ENCODE measurements around the gene XPA.
"Not testable (repeated sequence)": the region's sequence is repeated elsewhere in the genome, so short reads cannot be mapped to it uniquely, and the experiment has no call there.

XPA gene

DNA sequence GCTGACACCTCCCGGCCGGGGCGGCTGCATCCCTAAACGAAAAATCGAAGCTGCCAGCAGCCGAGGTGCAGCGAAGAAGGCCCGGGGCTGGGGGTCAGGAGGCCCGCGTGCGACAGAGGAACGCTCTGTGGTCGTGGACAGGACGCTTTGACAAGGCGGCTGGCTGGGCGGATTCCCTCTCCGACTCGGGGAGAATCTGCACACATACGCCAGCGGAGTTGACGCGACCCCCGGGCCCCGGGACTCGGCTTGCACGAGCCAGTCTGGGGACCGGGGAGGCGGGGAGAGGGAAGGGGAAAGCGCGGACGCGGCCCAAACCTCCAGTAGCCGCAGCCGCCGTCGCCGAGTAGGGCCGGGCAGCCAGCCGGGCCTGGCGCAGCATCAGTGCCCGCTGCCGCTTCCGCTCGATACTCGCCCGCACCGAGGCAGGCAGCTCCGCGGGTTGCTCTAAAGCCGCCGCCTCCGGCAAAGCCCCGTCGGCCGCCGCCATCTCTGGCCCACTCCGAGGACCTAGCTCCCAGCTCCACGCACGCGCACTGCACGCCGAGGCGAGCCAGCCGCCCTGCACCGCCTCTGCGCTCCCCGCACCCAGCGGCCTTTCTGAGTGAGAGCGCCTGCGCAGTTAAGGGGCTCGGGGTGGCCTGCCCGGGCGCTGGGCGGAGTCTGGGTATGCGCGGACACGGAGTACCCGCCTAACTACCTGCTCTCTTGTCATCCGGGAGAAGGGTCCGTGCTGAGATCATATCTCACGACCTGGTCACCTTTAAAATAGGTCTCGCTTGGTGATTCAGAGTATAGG is at the start of gene XPA:
TSS of gene XPA (minus strand) at position 538 of the 799 bp plus-strand sequence. CDS start at position 490, 48 bp downstream.
- DNase-seq, result peak; percentile 92 to 95

DNA sequence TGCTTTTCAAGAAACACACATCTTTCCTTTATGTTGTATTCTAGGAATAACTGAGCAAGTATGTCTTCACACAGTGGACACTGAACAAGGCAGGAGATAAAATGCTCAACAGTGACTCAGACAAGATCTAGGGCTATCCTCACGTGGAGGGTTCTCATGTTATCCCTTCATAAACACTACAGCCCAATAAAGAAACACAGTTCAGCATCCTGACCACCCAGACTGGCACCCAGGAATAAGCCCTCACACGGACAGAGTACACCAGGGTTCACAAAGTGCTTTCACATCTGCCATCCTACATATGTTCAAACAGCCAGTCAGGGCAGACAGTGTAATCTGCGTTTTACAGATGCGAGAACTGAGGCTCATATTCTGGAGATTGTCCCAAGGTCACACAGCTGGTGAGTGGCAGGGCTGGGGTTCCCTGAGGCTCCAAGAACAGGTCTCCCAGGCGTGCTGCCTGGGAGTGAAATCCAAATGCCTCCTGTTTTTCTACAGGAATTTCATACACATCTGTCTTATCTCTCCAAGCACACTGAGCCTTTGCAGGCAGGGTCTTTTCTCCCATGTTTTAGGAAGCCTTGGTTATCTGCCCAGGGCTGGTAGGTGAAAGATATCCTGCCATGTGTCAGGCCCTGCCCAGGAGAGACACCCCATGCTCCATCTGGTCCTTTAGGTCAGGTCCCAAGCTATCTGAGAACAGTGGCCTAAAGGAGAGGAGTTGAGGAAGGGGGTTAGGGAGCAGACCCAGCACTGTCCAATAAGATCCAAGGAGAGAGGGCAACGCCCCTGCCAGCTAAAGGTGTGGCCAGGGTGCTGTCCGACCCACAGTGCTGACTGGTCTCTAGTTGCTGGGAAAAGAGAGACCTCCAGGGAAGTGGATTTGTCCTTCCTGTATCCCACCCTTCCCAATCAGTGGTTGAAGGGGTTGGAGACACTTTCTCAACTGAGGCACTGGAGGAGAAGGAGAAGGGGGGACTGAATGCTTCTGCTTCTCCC is 47.9 kb upstream of the XPA start:
- no peak for DNase-seq

DNA sequence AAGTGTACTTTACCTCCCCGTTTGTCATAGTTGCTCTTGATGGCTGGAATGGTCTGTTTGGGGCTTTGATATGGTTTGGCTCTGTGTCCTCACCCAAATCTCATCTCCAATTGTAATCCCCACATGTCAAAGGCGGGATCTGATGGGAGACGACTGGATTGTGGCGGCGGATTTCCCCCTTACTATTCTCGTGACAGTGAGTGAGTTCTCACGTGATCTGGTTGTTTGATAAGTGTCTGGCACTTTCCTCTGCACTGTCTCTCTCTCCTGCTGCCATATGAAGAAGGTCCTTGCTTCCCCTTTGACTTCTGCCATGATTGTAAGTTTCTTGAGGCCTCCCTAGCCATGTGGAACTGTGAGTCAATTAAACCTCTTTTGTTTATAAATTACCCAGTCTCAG is 46.9 kb upstream of the XPA start:
- DNase-seq, result not testable (repeated sequence)

DNA sequence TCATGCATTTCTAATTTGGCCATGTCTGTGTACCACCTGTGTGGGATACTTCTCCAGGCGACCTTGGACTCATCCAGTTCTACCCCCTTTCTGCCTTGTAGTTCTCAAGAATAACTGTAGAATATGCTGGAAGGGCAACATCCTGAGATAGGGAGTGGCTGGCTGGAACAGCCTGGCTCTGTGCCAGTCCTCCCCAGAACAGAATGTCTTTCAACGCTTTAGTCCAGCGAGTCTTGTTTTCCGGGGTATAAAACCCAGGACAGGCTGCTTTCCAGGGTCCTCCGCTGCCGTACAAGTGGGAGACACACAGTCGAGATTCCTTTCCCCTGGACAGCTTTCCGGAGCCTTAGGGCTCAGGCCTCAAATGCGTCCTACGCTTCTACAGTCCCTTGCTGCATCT is 45.4 kb upstream of the XPA start:
- no peak for DNase-seq

DNA sequence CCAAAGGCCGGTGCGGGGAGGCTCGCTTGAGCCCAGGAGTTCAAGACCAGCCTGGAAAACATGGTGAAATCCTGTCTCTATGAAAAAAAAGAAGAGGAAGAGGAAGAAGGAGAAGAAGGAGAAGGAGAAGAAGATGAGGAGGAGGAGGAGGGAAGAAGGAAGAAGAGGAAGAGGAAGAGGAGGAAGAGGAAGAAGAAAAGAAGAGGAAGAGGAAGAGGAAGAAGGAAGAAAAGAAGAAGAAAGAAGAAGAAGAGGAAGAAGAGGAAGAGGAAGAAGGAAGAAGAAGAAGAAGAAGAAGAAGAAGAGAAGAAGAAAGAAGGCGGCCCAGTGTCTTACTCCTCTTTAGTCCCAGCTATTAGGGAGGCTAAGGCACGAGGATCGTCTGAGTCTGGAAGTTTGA is 44.8 kb upstream of the XPA start:
- DNase-seq, result no peak

DNA sequence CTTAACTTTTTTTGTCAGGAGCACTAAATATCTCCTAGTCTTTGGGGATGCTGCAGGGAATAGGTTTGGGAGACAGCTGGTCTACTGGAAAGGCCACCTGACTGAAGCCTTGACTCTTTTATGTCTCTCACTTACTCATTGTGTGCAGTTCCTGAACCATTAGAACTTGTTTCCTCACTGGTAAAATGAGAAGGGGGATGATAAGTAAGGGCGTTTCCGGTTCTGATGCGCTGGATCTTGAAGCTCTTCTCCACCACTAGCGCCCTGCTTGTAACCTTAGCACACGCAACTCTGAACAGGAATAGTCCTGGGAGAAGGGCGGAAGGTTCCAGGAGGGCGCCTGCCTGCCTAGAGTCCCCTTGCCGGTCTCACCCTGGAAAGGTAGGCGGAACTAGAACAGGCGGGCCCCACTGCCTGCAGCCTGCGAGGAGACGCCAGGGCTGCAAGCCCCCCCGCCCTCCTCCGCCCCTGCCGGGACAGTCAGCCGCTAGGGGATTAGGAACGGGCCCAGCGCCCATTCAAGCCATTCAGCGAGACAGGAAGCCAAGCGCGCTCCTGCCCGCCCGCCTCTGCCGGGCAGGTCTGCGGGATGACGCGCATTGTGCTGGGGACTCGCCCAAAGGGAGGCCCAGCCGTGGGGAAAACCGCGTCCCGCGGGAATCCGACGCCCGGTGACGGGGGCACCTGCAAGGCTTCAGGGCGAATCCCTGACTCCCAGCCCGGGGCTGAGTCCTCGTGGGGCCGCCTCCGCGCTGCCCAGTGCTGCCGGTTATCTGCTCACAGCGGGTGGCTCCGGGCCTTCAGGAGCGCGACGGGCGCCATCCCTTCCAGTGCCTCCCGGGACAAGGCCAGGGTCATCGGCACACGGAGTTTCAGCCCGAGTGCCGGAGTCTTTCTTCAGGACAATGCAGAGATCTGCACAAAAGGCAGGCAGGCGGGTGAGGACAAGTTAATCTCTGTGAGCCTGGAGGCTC is 44.0 kb upstream of the XPA start:
- DNase-seq, result no peak

DNA sequence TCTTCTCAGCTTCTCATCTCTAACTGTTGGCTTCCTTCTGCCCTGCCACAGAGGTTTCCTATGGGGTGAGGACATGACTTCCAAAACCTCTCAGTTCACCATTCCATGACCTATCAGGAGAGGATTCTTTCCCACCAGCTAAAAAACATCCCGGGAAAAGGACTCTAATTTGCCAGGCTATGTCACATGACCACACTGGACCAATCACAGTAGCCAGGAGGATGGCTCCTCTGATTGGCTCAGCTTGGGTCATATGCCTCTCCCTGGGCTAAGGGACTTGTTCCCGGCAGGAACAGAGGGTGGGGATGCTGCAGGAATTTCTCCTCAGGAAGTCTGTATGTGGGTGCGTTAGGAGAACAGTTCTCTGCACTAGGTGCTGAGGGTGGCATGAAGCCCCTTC is 40.3 kb upstream of the XPA start:
- DNase-seq, result no peak

DNA sequence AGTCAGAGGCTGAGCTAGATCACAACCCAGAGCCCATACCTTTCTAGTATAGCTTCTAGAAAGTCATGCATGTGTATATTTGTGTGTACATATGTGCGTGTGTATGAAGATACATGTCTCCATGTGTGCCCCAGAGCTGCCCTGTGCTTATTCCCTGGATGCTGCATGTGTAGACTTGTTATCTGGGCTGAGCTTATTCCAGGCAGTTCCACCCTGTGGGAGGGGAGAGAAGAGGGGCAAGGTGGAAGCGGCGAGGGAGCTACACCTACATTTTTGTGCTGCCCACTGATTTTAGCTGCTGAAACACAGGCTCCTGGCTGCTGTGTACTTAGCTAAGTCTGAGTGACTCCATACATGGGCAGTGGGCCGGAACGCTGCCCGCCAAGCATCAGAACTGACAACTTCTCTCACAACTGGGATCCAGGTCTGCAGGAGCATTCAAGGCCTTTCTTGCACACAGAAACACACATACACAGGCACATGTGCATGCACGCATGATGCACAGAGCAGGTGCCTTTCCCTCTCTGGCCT is 38.0 kb upstream of the XPA start:
- no peak for DNase-seq

DNA sequence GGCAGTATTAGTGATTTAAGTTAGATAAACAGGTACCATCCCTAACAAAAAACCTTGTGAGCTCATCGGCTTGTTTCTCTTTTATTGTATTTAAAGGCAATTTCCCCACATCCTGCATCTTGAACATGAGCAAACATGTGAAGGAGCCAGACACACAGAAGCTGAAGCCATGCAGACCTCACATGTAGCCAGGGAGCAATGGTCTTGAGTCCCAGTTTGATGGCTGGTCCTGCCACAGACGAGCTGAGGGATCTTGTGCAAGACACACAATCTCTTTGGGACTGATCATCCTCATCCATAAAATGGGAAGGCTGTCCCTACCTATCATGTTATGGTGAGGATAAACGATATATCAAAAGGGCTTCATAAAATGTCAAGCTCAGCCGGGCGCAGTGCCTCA is 29.6 kb upstream of the XPA start:
- no peak for DNase-seq

DNA sequence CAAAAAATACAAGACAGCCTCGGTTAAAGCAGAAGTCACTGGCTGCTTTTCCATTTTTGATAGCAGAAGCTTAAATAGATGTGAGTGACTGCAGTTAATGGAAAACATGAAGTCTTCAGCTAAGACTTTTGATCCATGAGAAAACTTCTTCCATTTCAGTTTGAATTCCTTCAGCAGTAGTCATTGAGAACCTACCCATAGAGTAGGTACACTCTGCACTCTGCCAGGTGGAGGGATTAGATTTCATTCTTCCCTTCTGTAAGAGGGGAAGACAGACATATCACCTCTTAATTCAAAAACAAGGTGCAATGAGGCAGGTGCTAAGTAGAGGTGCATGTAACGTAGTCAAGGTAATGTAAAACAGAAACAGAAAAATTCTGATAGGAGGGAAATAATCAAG is 26.7 kb upstream of the XPA start:
- no peak for DNase-seq

DNA sequence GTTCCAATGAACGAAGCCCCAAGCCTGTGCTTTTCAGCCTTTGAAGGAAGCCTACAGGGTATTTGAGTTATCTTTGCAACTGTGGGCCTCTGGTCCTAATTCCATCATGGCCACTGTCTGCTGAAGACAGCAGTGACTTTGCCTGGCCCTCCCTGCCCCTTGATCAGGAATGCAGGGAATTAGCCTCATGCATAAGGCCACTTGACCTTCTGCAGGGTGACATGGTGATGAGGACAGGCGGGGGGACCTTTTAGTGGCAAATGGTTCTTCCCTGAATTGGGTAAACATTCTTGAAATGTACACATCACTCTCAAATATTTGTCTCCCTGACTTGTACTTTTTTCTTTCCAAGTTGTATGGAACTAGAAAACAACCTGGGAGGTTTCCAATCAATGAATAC is 25.2 kb upstream of the XPA start:
- DNase-seq, result no peak

DNA sequence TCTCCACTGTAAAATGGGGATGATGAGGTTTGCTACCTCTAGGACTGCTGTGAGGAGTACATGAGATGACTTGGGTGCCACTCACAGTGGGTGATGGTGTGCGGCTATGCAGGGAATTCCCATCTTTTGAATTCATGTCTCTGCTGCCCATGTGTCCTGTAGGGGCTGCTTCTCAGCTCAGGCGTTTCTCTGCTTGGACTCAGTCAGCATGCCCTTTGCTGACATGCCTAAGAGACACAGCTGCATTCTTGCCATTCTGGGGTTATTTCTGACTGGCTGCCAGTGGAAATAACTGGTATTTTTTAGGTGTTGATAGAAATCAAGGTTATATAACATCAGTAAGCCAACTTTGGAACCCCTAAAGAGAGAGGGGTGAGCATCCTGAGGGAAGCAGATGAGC is 24.3 kb upstream of the XPA start:
- no peak for DNase-seq

DNA sequence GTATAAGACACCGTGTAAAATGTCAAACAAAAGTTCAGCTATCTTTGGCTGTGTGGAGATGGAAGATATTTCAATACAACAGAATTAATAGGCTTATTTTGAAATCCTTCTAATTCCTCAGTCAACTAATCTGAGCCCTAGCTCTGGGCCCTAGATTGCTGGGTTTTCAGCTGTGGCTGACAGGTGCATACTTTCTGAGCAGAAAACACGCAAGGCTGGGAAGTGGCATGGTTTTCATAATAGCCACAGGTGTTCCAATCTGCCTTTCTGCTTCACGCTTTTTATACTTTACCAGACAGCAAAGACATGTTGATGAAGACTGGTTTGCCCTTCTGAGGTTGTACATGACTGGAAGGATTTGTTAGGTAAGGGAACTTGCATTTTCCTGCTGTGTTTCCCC is 20.7 kb upstream of the XPA start:
- no peak for DNase-seq

DNA sequence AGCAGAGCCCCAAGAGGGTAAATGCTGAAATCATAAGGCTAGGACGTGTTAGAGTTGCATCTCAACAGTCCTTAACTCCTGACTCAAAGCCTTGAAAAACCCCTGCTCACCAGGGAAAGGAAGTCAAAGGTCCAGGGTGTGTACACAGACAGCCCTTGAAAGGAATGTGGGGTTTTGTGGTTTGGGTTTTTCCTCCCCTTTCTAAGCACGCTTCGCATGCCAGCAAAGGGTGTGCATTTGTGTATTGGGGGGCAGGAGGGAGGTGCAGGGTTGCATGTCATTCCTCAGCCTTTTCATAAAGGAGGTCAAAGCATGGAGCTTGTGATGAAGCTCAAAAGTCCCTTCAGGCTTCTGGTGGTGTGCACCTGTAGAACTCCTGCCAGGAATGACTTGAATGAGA is 17.3 kb upstream of the XPA start:
- DNase-seq, result no peak

DNA sequence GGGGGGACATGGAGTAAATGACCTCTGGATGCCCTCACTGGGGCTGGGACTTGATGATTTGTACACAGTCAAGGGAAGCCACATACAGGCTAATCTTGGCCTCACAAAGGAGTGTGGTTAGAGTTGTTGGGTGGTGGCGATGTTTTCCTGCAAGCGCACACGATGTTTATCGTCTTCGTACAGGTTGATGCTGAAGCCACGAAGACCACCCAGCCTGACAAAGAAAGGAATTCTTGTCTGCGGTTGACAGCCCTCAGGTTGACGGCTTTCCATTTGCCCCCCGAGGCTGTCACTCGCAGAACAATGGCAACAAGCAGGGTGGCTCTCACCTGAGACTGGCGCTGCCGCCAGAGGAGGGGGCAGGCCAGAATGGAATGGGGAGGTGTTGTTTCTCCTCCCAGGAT is 14.1 kb upstream of the XPA start:
- DNase-seq, result no peak

DNA sequence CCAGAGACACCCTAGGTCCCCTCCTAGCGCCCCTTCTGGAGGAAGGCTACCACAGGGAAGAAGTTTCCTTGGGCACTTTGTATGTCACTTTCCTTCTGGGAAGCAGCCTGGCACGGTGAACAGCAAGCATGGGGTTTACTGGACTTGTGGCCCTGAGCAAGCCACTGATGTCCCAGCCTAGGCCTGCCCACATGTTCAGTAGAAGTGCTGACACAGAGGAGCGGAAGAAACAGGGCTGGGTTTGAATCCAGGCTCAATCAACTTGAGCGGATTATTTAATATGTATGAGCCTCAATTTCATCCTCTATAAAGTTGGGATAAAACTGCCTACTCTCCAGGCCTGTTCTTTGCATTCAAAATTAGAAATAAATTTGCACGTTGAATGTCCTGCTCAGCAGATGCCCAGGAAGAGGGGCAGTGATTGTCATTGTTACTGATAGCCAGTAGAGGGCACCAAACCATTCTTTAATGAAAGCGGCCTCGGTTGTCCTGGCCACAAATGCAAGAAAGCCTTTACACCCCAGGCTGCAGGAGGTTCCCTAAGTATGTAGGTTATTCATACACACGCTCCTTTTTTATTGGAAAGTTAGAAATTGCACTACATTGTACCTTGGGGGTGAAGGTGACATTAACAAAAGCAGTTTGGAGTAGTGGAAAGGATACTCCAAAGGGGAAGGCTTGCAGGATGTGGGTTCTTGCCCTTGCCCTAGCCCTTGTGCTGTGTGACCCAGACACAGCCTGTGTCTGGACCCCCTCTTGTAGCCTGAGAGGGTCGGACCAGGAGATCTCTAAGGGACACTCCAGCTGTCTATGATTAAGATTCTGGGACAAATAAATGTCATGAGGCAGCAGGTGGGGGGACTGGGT is 13.4 kb upstream of the XPA start:
- DNase-seq, result peak; percentile 38 to 76

DNA sequence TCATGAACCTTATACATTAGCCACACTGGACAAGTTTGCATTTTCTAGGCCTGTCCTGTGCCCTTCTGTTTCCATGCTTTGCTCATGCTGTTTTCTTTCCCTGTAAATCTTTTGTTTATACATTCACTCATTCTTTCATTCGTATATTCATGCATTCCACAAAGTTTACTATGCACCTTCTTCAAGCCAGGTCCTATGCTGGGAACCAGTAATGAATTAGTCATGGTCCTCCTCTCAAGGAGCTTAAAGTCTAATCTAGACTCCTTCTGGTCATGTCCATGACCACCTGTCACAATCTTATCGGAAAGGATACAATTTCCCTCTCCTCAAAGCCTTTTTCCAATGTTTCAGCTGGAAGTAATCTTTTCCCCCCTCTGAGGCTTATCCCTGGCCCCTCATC is 9.1 kb upstream of the XPA start:
- DNase-seq, result no peak

DNA sequence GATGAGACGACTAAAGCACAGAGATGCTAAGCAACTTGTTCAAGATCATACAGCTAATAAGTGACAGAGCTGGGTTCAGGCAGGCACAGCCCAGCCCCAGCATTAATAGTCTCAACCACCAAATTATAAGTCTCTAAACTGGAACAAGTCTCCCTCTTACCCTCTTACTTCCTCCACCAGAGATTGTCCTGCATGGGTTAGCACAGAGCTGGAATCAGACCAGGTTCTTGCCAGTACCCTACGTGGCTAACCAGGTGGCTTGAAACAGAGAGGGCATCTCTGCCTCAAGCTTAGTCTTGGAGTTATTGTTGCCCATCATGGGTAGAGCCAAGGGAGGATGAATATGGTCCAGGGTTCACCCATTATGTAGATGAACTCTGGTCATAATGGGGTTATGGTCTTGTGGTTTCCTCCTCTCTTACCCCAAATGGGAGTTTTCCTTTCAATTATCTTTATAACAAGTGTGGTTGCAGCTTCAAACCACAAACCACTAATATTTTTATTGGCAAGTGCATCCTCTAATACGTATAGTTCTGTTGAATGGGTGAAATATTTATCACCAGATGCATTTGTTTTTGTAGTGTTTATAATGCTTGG is 8.3 kb upstream of the XPA start:
- no peak for DNase-seq

DNA sequence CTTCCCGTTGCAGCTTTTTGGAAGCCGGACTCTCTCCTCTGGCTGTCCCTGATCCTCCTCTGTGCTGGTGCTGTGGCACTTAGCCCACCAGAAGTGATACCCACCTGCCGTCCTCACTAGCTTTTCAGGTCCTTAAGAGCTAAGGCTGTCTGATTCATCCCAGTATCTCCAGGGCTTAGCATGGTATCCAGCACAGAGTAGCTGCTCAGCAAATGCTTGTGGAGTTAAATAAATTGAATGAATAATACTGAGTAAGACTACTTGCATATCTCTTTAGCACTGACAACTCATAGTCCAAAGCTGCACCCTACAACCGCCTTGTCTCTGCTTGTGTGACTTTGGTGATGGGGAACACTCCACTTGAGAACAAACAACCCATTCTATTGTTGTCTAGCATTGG is 7.7 kb upstream of the XPA start:
- no peak for DNase-seq

DNA sequence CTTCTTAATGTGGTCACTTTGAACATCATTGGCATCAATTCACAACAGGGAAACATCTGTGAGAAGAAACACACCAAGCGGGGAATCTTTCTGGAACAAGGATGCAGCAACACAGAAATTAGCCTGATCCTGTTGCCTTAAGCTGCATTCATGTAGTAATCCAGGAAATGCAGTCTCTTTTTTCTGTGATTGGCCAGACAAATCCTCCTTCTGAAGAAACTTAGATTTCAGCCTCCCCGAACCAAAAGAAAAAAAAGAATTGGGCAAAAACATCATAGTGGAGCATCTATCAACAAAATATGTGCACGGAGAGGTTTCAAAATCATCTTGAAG is 7.2 kb upstream of the XPA start:
- no peak for DNase-seq

All from hippocampal formation (tissue), 2 donors.